NCI-H2196 treated with DMSO at 0.1 percent for 48 hours (cell line): ENCODE results near the gene GK.
"Not testable (repeated sequence)": the region's sequence is repeated elsewhere in the genome, so short reads cannot be mapped to it uniquely, and the experiment has no call there.

Source experiments
- DNase-seq: peaks from one replicate; lab custom pipeline; 2025; ENCODE audit not compliant: unreplicated experiment; lab: John Stamatoyannopoulos, UW

The GK gene

GRCh38 chrX:30652527-30653414, 452 bp upstream of the GK start:
- DNase-seq, result peak; percentile 79

- DNase-seq, result not testable (repeated sequence)
Measured at GRCh38 chrX:30654386-30654785, 1.2 kb downstream of the GK start.

GRCh38 chrX:30654989-30655607, 1.9 kb downstream of the GK start:
- DNase-seq, result no peak

GRCh38 chrX:30655991-30656390, 2.8 kb downstream of the GK start:
- no peak for DNase-seq

- DNase-seq, result no peak
Measured at GRCh38 chrX:30657196-30658161, 4.3 kb downstream of the GK start.

- DNase-seq, result no peak
Measured at GRCh38 chrX:30659421-30659820, 6.2 kb downstream of the GK start.

GRCh38 chrX:30661228-30661627, 8.0 kb downstream of the GK start:
- DNase-seq, result no peak

GRCh38 chrX:30663322-30663721, 10.1 kb downstream of the GK start:
- DNase-seq, result no peak

- DNase-seq, result no peak
Measured at GRCh38 chrX:30665471-30665870, 12.2 kb downstream of the GK start.

- no peak for DNase-seq
Measured at GRCh38 chrX:30666094-30666493, 12.9 kb downstream of the GK start.

- no peak for DNase-seq
Measured at GRCh38 chrX:30668581-30668980, 15.4 kb downstream of the GK start.

- DNase-seq, result not testable (repeated sequence)
Measured at GRCh38 chrX:30671189-30671588, 18.0 kb downstream of the GK start.

- DNase-seq, result no peak
Measured at GRCh38 chrX:30673127-30673796, 20.0 kb downstream of the GK start.

- no peak for DNase-seq
Measured at GRCh38 chrX:30673884-30674598, 20.8 kb downstream of the GK start.

- DNase-seq, result no peak
Measured at GRCh38 chrX:30674799-30675198, 21.6 kb downstream of the GK start.

GRCh38 chrX:30679369-30679768, 26.1 kb downstream of the GK start:
- DNase-seq, result no peak

GRCh38 chrX:30680618-30681017, 27.4 kb downstream of the GK start:
- DNase-seq, result no peak

GRCh38 chrX:30688641-30689040, 35.4 kb downstream of the GK start:
- DNase-seq, result no peak

GRCh38 chrX:30689116-30689515, 35.9 kb downstream of the GK start:
- no peak for DNase-seq

GRCh38 chrX:30690330-30690729, 37.1 kb downstream of the GK start:
- no peak for DNase-seq
